NCI-H2107 treated with DMSO at 0.1 percent for 48 hours (cell line): ENCODE data around the gene ATG9A.
A peak's percentile ranks its signal among the peaks of the same experiment; 100 is the strongest.

Experiments used
- DNase-seq: peaks from one replicate; lab custom pipeline; 2025; ENCODE audit not compliant: unreplicated experiment; lab: John Stamatoyannopoulos, UW

ATG9A gene

DNA sequence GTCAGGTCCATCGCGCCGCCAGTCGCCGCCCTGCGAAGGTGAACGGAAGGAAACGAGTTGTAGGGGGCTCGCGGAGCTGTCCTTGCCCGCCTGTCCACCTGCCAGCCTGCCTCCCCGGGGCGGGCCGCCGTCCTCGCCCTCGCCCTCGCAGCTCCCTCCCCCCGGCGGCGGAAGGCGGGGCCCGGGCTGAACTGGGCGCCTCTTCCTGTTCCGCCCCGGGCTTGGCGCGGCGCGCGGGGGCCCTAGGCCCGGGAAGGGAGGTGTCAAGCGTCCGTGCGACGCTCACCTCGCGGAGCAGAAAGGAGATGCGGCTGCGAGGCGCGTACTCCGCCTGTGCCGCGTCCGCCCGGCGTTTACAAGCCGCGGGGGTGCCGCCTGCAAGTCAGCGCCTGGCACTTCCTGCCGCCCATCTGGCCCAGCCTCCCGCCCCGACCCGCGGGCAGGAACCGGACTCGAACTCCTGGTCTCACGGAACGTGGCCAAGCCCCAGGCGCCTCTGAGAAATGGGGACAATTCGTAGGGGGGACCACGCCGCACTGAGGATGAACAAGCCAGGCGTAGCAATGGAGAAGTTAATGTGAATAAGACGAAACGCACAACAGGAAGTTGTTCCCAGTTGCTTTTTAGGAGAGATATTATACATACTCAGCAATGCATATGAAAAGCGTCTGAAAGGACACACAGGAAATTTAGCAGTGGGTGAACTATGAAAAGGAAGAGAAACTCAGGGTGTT, 52.5 kb downstream of the ATG9A start, which contains the start of gene CNPPD1:
Gene CNPPD1 (minus strand): TSS at position 108 of the 734 bp plus-strand sequence. CDS start 97 bp downstream, at position 11.
- DNase-seq: peak; percentile 46

DNA sequence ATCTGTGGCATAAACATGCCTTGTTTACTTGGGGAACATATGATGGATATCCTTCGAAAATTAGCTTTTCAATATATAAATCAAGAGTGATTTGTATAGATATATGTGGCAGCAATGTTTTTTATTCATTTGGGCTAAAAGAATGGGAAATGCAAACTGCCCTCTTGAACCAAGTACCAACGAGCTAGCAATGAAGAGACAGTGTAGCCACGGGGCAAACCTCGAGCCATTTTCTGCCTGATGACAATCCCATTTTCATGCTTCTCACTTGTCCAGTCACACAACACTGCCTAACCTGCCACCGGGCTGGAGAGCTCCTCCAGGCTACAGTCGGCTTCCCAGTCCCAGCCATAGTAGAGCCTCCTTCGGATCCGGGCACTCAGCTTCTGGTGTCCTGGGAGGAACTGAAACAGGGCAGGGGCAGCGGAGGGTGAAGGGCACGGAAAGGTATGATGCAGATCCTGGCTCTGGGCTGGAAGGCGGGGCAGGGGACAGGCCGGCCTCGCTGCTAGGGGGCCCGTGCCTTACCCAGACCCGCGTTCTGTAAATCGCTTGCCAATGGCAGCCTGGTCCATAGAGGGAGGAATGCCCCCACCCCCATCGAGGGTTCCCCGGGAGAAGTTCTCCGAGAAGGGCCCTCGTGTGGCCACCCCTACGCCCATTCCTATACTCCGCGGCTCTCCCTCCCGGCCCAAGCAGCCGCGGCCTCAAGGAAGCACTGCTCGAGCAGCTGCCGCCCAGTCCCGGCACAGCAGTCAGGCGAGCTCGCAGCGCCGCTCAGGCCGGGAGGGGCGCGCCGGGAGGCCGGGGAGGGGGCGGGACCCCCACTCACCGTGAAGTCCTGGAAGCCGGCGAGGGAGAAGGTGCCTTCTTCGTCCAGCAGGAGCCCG, 53.3 kb downstream of the ATG9A start:
- no peak for DNase-seq

DNA sequence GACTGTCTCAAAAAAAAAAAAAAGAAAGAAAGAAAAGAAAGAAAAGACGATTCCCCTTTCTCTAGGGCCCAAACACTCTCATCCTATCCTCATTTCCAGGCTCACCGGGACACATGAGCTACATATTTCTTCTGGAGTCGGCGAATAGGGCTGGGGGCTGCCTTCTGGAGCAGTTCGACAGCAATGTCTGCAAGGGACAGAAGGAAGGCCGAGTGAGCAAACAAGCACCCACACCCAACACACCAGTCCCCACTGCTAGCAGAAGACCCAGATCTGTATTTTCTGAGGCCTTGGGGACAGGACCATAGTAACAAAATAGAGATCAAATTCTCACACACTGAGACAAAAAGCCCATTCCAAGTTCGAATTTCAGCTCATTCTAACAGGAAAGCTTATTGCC, 54.0 kb downstream of the ATG9A start:
- no peak for DNase-seq

DNA sequence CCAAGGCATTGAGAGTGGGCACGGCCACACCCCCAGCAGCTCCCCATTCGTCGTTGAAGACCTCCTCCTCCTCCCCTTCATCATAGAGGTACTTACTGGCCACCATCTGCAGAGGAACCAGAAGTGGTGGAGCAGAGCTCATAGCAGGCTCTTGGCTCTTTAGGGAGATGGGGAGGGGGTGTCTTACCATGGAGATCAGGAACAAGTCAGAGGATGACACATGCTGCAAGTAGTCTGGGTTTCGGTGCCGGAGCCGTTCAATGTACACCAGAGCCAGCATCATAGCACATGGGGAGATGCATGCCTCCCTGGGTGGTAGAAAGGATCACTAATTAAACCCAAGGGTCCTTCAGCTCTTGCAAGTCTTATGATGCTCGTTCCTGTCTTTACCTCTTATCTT, 54.6 kb downstream of the ATG9A start:
- no peak for DNase-seq

DNA sequence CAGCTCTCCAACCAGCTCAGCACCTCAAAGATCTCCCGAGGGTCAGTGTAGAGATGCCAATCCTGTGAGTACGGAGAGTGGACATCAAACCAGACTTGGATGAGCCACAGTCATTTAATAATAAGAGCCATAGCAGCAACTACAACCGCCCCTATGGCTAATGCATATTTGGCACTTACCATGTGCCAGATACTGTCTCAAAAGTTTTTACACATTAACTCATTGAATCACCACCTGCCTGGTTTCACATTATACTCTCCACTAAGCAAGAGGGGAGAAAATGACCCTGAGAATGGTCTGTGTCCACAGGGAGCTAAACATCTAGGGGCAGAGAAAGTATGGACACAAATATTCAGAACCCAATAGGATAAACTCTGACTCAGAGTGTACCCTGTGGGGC, 55.3 kb downstream of the ATG9A start:
- no peak for DNase-seq

DNA sequence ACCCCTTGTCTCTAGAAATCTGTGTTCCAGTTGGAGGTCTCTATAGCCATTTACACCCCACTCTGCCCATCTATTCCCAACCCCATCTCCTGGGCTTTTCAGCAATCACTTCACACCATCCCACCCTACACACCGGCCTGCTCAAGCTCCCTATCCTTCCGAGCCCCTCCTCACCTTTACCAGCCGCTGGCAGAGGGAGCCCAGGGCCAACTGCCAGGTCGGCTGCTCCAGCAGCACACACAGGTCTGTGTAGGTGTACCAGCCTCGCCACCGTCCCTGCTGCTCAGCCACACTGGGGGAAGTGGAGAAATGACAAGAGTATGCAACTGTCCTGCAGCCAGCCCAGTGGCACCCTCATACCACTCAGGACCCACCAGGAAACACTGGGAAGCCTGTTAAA, 56.3 kb downstream of the ATG9A start:
- DNase-seq: no peak

DNA sequence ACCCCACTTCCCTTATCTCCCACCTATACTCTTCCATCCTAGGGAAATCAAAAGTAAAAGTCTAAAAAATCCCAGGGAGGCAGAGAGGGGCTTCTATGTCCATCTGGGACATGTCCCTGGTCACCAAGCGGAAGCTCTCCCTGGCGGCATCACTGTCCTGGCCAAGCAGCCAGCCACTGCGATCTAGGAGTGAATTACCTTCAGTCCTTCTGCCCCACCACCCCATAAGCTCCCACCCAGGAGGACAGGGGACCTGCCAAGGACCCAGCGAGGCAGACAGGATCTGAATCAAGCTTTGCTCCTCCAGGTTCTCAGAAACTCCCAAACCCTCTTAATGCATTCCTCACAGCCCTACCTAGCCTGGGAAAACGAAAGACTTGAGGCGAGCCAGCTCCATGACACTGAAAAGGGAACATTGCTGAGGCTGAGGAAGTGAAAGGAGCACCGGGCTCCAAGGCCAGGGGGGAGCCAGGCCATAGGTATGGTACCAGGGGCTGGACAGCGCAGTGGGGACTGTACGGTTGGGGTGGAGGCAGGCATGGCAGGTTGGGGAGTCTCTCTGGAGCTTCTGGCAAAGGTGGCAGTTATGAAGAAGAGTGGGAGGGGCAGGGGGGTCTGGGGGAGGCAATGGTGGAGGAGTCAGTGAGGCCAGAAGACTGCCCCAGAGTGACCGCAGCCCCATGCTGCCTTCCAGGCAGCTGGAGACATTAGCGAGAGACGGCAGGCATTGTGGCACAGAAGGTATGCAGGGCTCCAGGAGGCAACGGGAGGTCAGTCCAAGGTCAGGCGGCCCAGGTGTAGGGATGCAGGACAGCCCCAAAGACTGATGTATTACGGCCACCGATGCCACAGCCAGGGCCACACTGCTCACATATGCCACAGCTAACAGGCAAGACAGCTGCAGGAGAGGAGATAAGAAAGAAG, 56.9 kb downstream of the ATG9A start:
- no peak for DNase-seq

DNA sequence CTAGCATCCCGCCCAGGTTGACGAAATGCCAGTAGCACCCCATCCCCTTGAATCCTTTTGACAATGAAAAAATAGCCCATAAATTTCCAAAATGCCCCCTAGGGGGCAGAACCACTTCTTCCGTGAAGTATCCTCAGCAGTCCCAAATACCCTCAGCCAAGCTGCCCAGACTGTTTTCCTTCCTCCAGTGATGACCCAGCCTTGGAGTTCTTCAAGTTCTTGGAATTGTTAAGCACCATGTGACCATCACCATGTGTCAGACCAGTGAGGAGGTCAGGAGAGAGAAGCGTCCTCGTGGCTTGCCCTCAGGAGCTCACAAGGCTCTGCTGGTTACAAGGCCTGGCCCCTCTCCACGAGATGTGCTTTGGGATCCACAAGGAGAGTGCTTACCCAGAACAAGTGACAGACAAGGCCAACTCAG, 58.2 kb downstream of the ATG9A start:
- DNase-seq: no peak

DNA sequence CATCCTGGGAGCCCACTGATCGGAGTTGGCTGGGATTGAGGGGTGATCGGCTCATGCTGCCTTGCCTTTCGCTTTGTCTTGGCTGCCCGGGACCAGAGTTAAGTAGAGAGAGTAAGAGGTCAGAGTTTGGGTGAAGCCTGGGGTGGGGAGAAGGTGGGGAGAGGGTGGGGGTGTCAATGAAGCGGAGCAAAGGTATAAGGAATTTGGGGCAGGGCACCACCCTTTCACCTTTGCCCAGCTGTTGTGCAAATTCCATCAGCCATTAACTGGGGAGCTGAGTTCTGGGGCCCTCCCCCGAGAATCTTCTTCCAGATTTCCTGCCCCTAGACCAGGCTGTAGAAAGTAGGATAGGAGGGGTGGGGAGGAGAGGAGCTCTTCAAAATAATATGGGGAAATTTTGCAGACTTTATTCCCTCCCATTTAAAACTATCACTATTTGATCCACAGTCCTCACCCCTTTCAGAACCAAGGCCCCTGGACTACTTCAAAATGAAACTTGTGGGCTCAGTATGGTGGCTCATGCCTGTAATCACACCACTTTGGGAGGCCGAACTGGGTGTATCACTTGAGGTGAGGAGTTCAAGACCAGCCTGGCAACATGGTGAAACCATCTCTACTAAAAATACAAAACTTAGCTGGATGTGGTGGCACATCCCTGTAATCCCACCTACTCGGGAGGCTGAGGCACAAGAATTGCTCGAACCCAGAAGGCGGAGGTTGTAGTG, 59.3 kb downstream of the ATG9A start, which contains the start of gene SLC23A3:
Gene SLC23A3 (minus strand): TSS at position 100 of the 725 bp plus-strand sequence. CDS start 45 bp downstream, at position 55.
- DNase-seq: no peak
